Adrenal gland (tissue), 5 donors: Measurements from ENCODE around the gene SEC24C.
"Not testable (repeated sequence)": the region's sequence is repeated elsewhere in the genome, so short reads cannot be mapped to it uniquely, and the experiment has no call there.

ENCODE experiments used
- POLR2A ChIP-seq, 2 donors: fragments of 450-650 bp; IDR thresholded peaks; one replicate each; pipeline ENCODE4 v1.6.1; 2017; ENCODE audit warnings: antibody characterized with exemption in 2 of 2, mild to moderate bottlenecking in 2 of 2, moderate library complexity in 1 of 2
- TF ChIP-seq, protein P1 (sequence below), 6 experiments: fragments of 450-650 bp in 4 of 6; fragments of 200-600 bp in 2 of 6; sonication (generic) in 1 of 6; IDR thresholded peaks; 1 replicate in 5 of 6; 2 replicates in 1 of 6; pipeline versions ENCODE4 v1.5.1 to v1.8.0; 2016 to 2021; ENCODE audit warnings: antibody characterized with exemption in 6 of 6, mild to moderate bottlenecking in 2 of 6, moderate library complexity in 1 of 6
- donor health status: DM: no; HTN: no; CAD: no.

DNA sequence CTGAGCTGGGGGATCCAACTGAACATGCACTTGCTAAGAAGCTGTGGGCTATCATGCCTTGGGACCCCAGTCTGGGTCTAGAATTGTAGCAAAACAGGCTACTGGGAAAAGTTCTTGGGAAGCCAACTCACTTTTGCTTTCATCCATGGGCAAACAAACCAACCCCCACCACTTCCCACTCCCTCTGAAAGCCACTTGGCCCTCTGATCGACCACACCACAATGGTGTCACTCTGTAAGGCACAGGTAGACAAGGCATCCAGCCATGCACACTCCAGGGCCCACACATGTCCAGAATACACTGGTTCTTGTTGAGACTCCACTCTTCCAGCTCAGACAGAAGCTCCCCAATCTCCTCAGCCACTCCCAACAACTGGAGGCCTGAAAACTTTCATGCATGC is 36.0 kb upstream of the SEC24C start:
- TF ChIP-seq, protein P1, sequence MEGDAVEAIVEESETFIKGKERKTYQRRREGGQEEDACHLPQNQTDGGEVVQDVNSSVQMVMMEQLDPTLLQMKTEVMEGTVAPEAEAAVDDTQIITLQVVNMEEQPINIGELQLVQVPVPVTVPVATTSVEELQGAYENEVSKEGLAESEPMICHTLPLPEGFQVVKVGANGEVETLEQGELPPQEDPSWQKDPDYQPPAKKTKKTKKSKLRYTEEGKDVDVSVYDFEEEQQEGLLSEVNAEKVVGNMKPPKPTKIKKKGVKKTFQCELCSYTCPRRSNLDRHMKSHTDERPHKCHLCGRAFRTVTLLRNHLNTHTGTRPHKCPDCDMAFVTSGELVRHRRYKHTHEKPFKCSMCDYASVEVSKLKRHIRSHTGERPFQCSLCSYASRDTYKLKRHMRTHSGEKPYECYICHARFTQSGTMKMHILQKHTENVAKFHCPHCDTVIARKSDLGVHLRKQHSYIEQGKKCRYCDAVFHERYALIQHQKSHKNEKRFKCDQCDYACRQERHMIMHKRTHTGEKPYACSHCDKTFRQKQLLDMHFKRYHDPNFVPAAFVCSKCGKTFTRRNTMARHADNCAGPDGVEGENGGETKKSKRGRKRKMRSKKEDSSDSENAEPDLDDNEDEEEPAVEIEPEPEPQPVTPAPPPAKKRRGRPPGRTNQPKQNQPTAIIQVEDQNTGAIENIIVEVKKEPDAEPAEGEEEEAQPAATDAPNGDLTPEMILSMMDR (IDR thresholded peaks at IDR 0.05) = not testable (repeated sequence)
- TF ChIP-seq POLR2A (IDR thresholded peaks at IDR 0.05) = not testable (repeated sequence)
